SK-N-SH (cell line): Measurements from ENCODE around the gene IFT27.

Experiments used
- CTCF ChIP-seq: fragments of 200-600 bp; sonication (generic); IDR thresholded peaks from 2 replicates; pipeline ENCODE4 v1.6.1; 2017; ENCODE audit warnings: antibody characterized with exemption, mild to moderate bottlenecking, moderate library complexity
- ELF1 ChIP-seq: IDR thresholded peaks from 2 replicates; pipeline ENCODE4 v1.4.0; 2012
- RFX5 ChIP-seq: IDR thresholded peaks from 2 replicates; pipeline ENCODE4 v1.6.1; 2012; ENCODE audit warnings: mild to moderate bottlenecking, improper control_type of control experiment, low read length
- RXRA ChIP-seq: IDR thresholded peaks from 2 replicates; pipeline ENCODE4 v1.4.0; 2012; ENCODE audit warnings: low read depth, mild to moderate bottlenecking, borderline replicate concordance
- USF2 ChIP-seq: fragments of 150-350 bp; IDR thresholded peaks from 2 replicates; pipeline ENCODE4 v1.6.1; 2017; ENCODE audit warnings: antibody characterized with exemption, low read length, low read depth, borderline replicate concordance
- ZBTB33 ChIP-seq: IDR thresholded peaks from 2 replicates; pipeline ENCODE4 v1.4.0; 2012; ENCODE audit warnings: low read depth, borderline replicate concordance

- TF ChIP-seq ZBTB33 (no peak), RFX5 (no peak), CTCF (no peak), USF2 (no peak), RXRA (no peak), ELF1 (no peak)
Observed at GRCh38 chr22:36814801-36815200, 38.9 kb upstream of the IFT27 start.
